Right lobe of liver (tissue), 4 donors: Measurements from ENCODE around the gene NUP88.

Experiments used
- CTCF ChIP-seq, 4 donors: fragments of 200-600 bp in 3 of 4; fragments of 450-650 bp in 1 of 4; IDR thresholded peaks; one replicate each; pipeline versions ENCODE4 v1.5.1 to v1.8.0; 2016 to 2022; ENCODE audit warnings: antibody characterized with exemption in 4 of 4, mild to moderate bottlenecking in 2 of 4
- POLR2A ChIP-seq: fragments of 450-650 bp; IDR thresholded peaks from one replicate; pipeline ENCODE4 v1.6.1; 2017; ENCODE audit warnings: antibody characterized with exemption, mild to moderate bottlenecking
- donor health status: DM: no; HTN: no; CAD: no.
- donor health status: DM: no; HTN: no; CAD: no.
- donor health status: DM: no; HTN: yes; CAD: no.

GRCh38 chr17:5378566-5379207, 40.8 kb downstream of the NUP88 start:
- TF ChIP-seq CTCF (IDR thresholded peaks at IDR 0.05) (no peak), POLR2A (no peak)
